IMR-90 (cell line): Measurements from ENCODE around the gene KRT74. TPM values are rescaled to one million over a fixed set of nuclear protein-coding genes. Genes with fewer than 3 reads are reported as not detected.

Experiments
- ATAC-seq: fragments of 200-7000 bp; cut with Tn5 transposase; 2 replicates; pipeline ENCODE4 v1.9.1; 2020; ENCODE audit warnings: low read depth, mild to moderate bottlenecking, moderate library complexity
- BruUV-seq: library from RNA; stranded (reverse); fragments of 400-500 nt; replicated peaks from 2 replicates; lab custom pipeline; 2021; lab: Mats Ljungman, UMichigan
- CTCF ChIA-PET: fragments of 300-600 bp; formaldehyde crosslinking; extraction: SDS; loops from one replicate; lab custom pipeline; 2021; ENCODE audit warnings: antibody characterized with exemption; lab: Yijun Ruan, JAX
- POLR2A ChIA-PET: fragments of 300-600 bp; sonication (Branson Sonifier 250); formaldehyde crosslinking; loops from one replicate; lab custom pipeline; 2022; ENCODE audit warnings: antibody characterized with exemption; ENCODE audit not compliant: unreplicated experiment; lab: Charles Lee
- DNase-seq: peaks from one replicate; pipeline ENCODE4 v3.0.0; 2013
- H2AFZ ChIP-seq: replicated peaks from 2 replicates; pipeline ENCODE3; 2013; ENCODE audit warnings: low read length, mild to moderate bottlenecking; ENCODE audit not compliant: poor library complexity
- H2AK5ac ChIP-seq: 2 replicates; pipeline ENCODE4 v1.6.1; 2013; ENCODE audit warnings: low read depth, low read length, inconsistent platforms
- H2AK9ac ChIP-seq: replicated peaks from 2 replicates; pipeline ENCODE3; 2013; ENCODE audit warnings: mild to moderate bottlenecking, low read depth, low read length, moderate library complexity; ENCODE audit not compliant: poor library complexity
- H2BK120ac ChIP-seq: 2 replicates; pipeline ENCODE4 v1.6.1; 2013; ENCODE audit warnings: low read depth, low read length, inconsistent platforms
- H2BK15ac ChIP-seq: 3 replicates; pipeline ENCODE4 v1.6.1; 2013; ENCODE audit warnings: low read depth, low read length, inconsistent platforms
- H2BK20ac ChIP-seq: 2 replicates; pipeline ENCODE4 v1.6.1; 2013; ENCODE audit warnings: low read depth, mild to moderate bottlenecking, inconsistent platforms, low read length, moderate library complexity
- H2BK5ac ChIP-seq: 2 replicates; pipeline ENCODE4 v1.6.1; 2013; ENCODE audit warnings: mild to moderate bottlenecking, low read depth, low read length, inconsistent platforms; ENCODE audit not compliant: poor library complexity, severe bottlenecking
- H3K14ac ChIP-seq: replicated peaks from 2 replicates; pipeline ENCODE4 v1.6.1; 2013; ENCODE audit warnings: low read depth, low read length, inconsistent platforms
- H3K18ac ChIP-seq: 2 replicates; pipeline ENCODE4 v1.6.1; 2013; ENCODE audit warnings: low read depth, low read length, control low read depth
- H3K23ac ChIP-seq: 2 replicates; pipeline ENCODE4 v1.6.1; 2013; ENCODE audit warnings: low read depth, low read length, inconsistent platforms
- H3K27ac ChIP-seq: 2 replicates; pipeline ENCODE4 v1.5.1; 2013; ENCODE audit warnings: mild to moderate bottlenecking, control low read depth, low read length; ENCODE audit not compliant: insufficient read depth
- H3K27me3 ChIP-seq: 2 replicates; pipeline ENCODE4 v1.6.1; 2013; ENCODE audit warnings: low read length; ENCODE audit not compliant: control insufficient read depth, insufficient read depth
- H3K36me3 ChIP-seq: 2 replicates; pipeline ENCODE4 v1.6.1; 2013; ENCODE audit warnings: low read length, mixed read lengths; ENCODE audit not compliant: control insufficient read depth, insufficient read depth
- H3K4ac ChIP-seq: 2 replicates; pipeline ENCODE4 v1.6.1; 2013; ENCODE audit warnings: low read depth, low read length, inconsistent platforms
- H3K4me1 ChIP-seq: 2 replicates; pipeline ENCODE4 v1.6.1; 2013; ENCODE audit warnings: low read length, mixed read lengths; ENCODE audit not compliant: control insufficient read depth, insufficient read depth
- H3K4me2 ChIP-seq: 2 replicates; pipeline ENCODE4 v1.6.1; 2013; ENCODE audit warnings: low read depth, mild to moderate bottlenecking, control low read depth, low read length, moderate library complexity
- H3K4me3 ChIP-seq: 2 replicates; pipeline ENCODE4 v1.5.1; 2013; ENCODE audit warnings: low read depth, mild to moderate bottlenecking, control low read depth, low read length, moderate library complexity; ENCODE audit not compliant: insufficient read depth
- H3K56ac ChIP-seq: 2 replicates; pipeline ENCODE4 v1.6.1; 2013; ENCODE audit warnings: low read length, inconsistent platforms; ENCODE audit not compliant: insufficient read depth; ENCODE audit errors: extremely low read depth
- H3K79me1 ChIP-seq, 2 experiments: 2 replicates each; pipeline ENCODE4 v1.6.1; 2013; ENCODE audit warnings: low read length in 2 of 2, inconsistent platforms in 1 of 2, low read depth in 1 of 2
- H3K9ac ChIP-seq: 2 replicates; pipeline ENCODE4 v1.6.1; 2013; ENCODE audit warnings: low read depth, low read length, control low read depth
- H3K9me1 ChIP-seq: 2 replicates; pipeline ENCODE4 v1.6.1; 2013; ENCODE audit warnings: low read length, inconsistent platforms; ENCODE audit not compliant: insufficient read depth
- H3K9me3 ChIP-seq: 2 replicates; pipeline ENCODE4 v1.6.1; 2013; ENCODE audit warnings: low read length; ENCODE audit not compliant: control insufficient read depth, insufficient read depth
- H4K20me1 ChIP-seq: 2 replicates; pipeline ENCODE4 v1.6.1; 2013; ENCODE audit warnings: low read length, inconsistent platforms; ENCODE audit not compliant: insufficient read depth
- H4K5ac ChIP-seq: 2 replicates; pipeline ENCODE4 v1.6.1; 2013; ENCODE audit warnings: mild to moderate bottlenecking, low read depth, low read length, control low read depth
- H4K8ac ChIP-seq, 2 experiments: 2 replicates each; pipeline ENCODE4 v1.6.1; 2013; ENCODE audit warnings: low read depth in 2 of 2, low read length in 2 of 2, control low read depth in 1 of 2, inconsistent platforms in 1 of 2
- H4K91ac ChIP-seq: 2 replicates; pipeline ENCODE4 v1.6.1; 2013; ENCODE audit warnings: low read depth, low read length, inconsistent platforms; ENCODE audit not compliant: insufficient read depth
- CEBPB ChIP-seq: IDR thresholded peaks from 2 replicates; pipeline ENCODE4 v1.6.1; 2012; ENCODE audit warnings: low read depth, low read length, improper control_type of control experiment
- CHD1 ChIP-seq: IDR thresholded peaks from 2 replicates; pipeline ENCODE4 v1.6.1; 2012; ENCODE audit warnings: low read depth, low read length, improper control_type of control experiment
- MAFK ChIP-seq: IDR thresholded peaks from 2 replicates; pipeline ENCODE4 v1.6.1; 2012; ENCODE audit warnings: low read depth, low read length, improper control_type of control experiment
- MAZ ChIP-seq: IDR thresholded peaks from 2 replicates; pipeline ENCODE4 v1.6.1; 2012; ENCODE audit warnings: low read depth, mild to moderate bottlenecking, low read length, improper control_type of control experiment, moderate library complexity, borderline replicate concordance
- MXI1 ChIP-seq: IDR thresholded peaks from 2 replicates; pipeline ENCODE4 v1.6.1; 2012; ENCODE audit warnings: low read depth, mild to moderate bottlenecking, low read length, moderate library complexity, borderline replicate concordance
- NFE2L2 ChIP-seq: fragments of 150-350 bp; IDR thresholded peaks from 2 replicates; pipeline ENCODE4 v1.6.1; 2016; ENCODE audit warnings: low read depth, mild to moderate bottlenecking, low read length
- POLR2A ChIP-seq: IDR thresholded peaks from 2 replicates; pipeline ENCODE4 v1.6.1; 2012; ENCODE audit warnings: mild to moderate bottlenecking, low read depth, low read length
- RAD21 ChIP-seq: IDR thresholded peaks from 2 replicates; pipeline ENCODE4 v1.6.1; 2012; ENCODE audit warnings: low read length, improper control_type of control experiment
- RFX5 ChIP-seq: IDR thresholded peaks from 2 replicates; pipeline ENCODE4 v1.8.0; 2012; ENCODE audit warnings: low read depth, mild to moderate bottlenecking, low read length, moderate library complexity
- SMC3 ChIP-seq: fragments of 150-350 bp; IDR thresholded peaks from 2 replicates; pipeline ENCODE4 v1.6.1; 2016; ENCODE audit warnings: low read depth, mild to moderate bottlenecking, antibody characterized with exemption, low read length, moderate library complexity
- WGBS, 2 experiments: methylation state at CpG; one replicate each; pipeline versions ENCODE4 v1.1.5 to v1.1.7; 2013; ENCODE audit warnings: missing lambda C conversion rate in 2 of 2; ENCODE audit not compliant: insufficient read length in 1 of 2; ENCODE audit errors: extremely low coverage in 2 of 2; 5-methylcytosine and 5-hydroxymethylcytosine counted together
- dilution Hi-C: fragments of 300-500 bp; cut with HindIII; formaldehyde crosslinking; loops from one replicate; pipeline ENCODE4 v1.14.3; 2018; ENCODE audit warnings: low sequenced_read_pairs; ENCODE audit not compliant: unreplicated experiment
- in situ Hi-C: fragments of 300-500 bp; cut with MboI; formaldehyde crosslinking; loops from 3 replicates; pipeline ENCODE4 v1.14.3; 2019; ENCODE audit warnings: low sequenced_read_pairs, inconsistent platforms, mixed read lengths
- intact Hi-C: fragments of 100-400 bp; cut with micrococcal nuclease; formaldehyde crosslinking; loops from 2 replicates; pipeline ENCODE4 v1.10.0; 2022
- polyA plus RNA-seq, 3 experiments: library from polyadenylated mRNA; depleted of rRNA; stranded (reverse); fragments of >200 nt; gene quantifications; 2 replicates each; pipeline ENCODE4 v1.2.3, GENCODE V29; 2012; ENCODE audit warnings: low replicate concordance in 1 of 3
- total RNA-seq: library from RNA; depleted of rRNA; stranded (reverse); fragments of >200 nt; gene quantifications from 2 replicates; pipeline ENCODE4 v1.2.3, GENCODE V29; 2012
- TF ChIP-seq, protein P1 (sequence below): fragments of 150-350 bp; IDR thresholded peaks from 2 replicates; pipeline ENCODE4 v1.6.1; 2017; ENCODE audit warnings: mild to moderate bottlenecking, antibody characterized with exemption, low read length, low read depth
- TF ChIP-seq, protein P2 (sequence below): fragments of 150-350 bp; IDR thresholded peaks from 2 replicates; pipeline ENCODE4 v1.6.1; 2016; ENCODE audit warnings: low read depth, mild to moderate bottlenecking, low read length, moderate library complexity, borderline replicate concordance
- TF ChIP-seq, protein P3 (sequence below): conservative IDR thresholded peaks from 2 replicates; pipeline ENCODE4 v1.5.1; 2012; ENCODE audit warnings: mild to moderate bottlenecking, low read depth, low read length, improper control_type of control experiment

Gene KRT74
- total and polyA plus RNA-seq, 2 of the 4 experiments (the other 2 are of a cell fraction): not detected

DNA sequence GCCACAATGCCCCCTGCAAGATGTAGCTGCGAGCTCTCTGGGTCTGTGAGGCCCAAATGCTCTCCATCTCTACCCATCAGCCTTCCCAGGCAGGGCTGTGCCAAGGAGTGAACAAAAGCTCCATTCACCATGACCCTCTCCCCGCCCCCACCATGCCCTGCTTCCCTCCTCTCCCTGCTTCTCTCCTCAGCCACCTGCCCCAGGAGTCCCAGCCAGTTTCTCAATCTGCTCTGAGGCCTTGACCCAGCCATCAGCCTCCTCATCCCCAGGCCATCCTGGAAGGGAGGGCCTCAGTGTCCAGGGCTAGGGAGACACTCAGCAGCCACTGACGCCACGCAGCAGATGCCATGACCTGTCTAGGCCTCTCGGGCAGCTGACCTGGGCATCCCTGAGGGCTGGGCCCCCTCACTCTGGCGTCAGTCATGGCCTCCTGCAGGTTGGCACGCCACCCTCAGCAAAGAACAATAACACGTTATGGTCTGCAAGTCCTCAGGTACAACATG is 45.0 kb downstream of the KRT74 start:
- CTCF ChIA-PET: no interaction called here
- Histone ChIP-seq H2AK9ac (no peak overlapping the region), H2AK5ac (no peak overlapping the region), H4K20me1 (no peaks in the 10 kb centered on the region; the same call in 1 of the 2 replicates), H2BK120ac (no peak overlapping the region), H4K8ac (no peak overlapping the region), H3K4me1 (no peaks in the 10 kb centered on the region), H2BK15ac (no peak overlapping the region), H3K79me1 (no peaks in the 10 kb centered on the region), H3K18ac (no peak overlapping the region), H3K9me1 (no peaks in the 10 kb centered on the region), H4K91ac (no peak overlapping the region), H3K36me3 (no peaks in the 10 kb centered on the region), H3K27ac (no peak overlapping the region), H2BK5ac (no peak overlapping the region), H3K14ac (no peak overlapping the region), H2AFZ (no peak overlapping the region), H2BK20ac (no peak overlapping the region), H4K5ac (no peak overlapping the region), H3K9ac (no peak overlapping the region), H3K4ac (no peak overlapping the region), H3K4me3 (no peak overlapping the region), H3K56ac (no peak overlapping the region), H3K23ac (no peak overlapping the region), H3K4me2 (no peak overlapping the region), H3K9me3 (no peaks in the 10 kb centered on the region), H3K27me3 (peaks cover 27% of the 10 kb centered on the region)
- TF ChIP-seq CHD1: no peak
- TF ChIP-seq RFX5: no peak
- TF ChIP-seq MXI1: no peak
- no peak for TF ChIP-seq SMC3
- no peak for TF ChIP-seq POLR2A
- TF ChIP-seq MAFK: no peak
- no peak for TF ChIP-seq RAD21
- no peak for TF ChIP-seq NFE2L2
- TF ChIP-seq, protein P1, sequence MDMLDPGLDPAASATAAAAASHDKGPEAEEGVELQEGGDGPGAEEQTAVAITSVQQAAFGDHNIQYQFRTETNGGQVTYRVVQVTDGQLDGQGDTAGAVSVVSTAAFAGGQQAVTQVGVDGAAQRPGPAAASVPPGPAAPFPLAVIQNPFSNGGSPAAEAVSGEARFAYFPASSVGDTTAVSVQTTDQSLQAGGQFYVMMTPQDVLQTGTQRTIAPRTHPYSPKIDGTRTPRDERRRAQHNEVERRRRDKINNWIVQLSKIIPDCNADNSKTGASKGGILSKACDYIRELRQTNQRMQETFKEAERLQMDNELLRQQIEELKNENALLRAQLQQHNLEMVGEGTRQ: no peak
- TF ChIP-seq, protein P2, sequence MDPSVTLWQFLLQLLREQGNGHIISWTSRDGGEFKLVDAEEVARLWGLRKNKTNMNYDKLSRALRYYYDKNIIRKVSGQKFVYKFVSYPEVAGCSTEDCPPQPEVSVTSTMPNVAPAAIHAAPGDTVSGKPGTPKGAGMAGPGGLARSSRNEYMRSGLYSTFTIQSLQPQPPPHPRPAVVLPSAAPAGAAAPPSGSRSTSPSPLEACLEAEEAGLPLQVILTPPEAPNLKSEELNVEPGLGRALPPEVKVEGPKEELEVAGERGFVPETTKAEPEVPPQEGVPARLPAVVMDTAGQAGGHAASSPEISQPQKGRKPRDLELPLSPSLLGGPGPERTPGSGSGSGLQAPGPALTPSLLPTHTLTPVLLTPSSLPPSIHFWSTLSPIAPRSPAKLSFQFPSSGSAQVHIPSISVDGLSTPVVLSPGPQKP: no peak
- TF ChIP-seq, protein P3, sequence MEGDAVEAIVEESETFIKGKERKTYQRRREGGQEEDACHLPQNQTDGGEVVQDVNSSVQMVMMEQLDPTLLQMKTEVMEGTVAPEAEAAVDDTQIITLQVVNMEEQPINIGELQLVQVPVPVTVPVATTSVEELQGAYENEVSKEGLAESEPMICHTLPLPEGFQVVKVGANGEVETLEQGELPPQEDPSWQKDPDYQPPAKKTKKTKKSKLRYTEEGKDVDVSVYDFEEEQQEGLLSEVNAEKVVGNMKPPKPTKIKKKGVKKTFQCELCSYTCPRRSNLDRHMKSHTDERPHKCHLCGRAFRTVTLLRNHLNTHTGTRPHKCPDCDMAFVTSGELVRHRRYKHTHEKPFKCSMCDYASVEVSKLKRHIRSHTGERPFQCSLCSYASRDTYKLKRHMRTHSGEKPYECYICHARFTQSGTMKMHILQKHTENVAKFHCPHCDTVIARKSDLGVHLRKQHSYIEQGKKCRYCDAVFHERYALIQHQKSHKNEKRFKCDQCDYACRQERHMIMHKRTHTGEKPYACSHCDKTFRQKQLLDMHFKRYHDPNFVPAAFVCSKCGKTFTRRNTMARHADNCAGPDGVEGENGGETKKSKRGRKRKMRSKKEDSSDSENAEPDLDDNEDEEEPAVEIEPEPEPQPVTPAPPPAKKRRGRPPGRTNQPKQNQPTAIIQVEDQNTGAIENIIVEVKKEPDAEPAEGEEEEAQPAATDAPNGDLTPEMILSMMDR: no peak
- no peak for TF ChIP-seq CEBPB
- no peak for TF ChIP-seq MAZ
- BruUV-seq: no TSS peak
- ATAC-seq: no peak
- dilution Hi-C loops (no loop called here), in situ Hi-C loops (no loop called here), intact Hi-C loops (no loop called here)
- WGBS, 2 experiments: 11% methylated on average over 3 of the region's 8 CpGs; no CpG with 5 or more reads in 1 of the 2 experiments
- DNase-seq: no peak
- POLR2A ChIA-PET: no interaction called here
